WTC11 (cell line): Measurements from ENCODE around the gene HMGCS2. TPM values are rescaled to one million over a fixed set of nuclear protein-coding genes. Genes with fewer than 3 reads are reported as not detected.

Experiments
- ATAC-seq: fragments of 200-7000 bp; cut with Tn5 transposase; 2 replicates; pipeline ENCODE4 v1.10.0; 2021; ENCODE audit warnings: mild to moderate bottlenecking, moderate library complexity
- CTCF ChIA-PET: fragments of 300-600 bp; sonication (Branson Sonifier 250); formaldehyde crosslinking; loops from one replicate; lab custom pipeline; 2021; ENCODE audit warnings: antibody characterized with exemption; lab: Charles Lee
- POLR2A ChIA-PET: fragments of 350-600 bp; sonication (Branson Sonifier 250); formaldehyde crosslinking; loops from one replicate; lab custom pipeline; 2021; ENCODE audit warnings: antibody characterized with exemption; lab: Charles Lee
- DNase-seq: peaks from one replicate; pipeline ENCODE4 v3.0.0; 2021; ENCODE audit warnings: low spot score
- H3K27ac Mint-ChIP-seq: 2 replicates; pipeline ENCODE4 v1.8.0; 2021; ENCODE audit warnings: mixed read lengths
- H3K27me3 Mint-ChIP-seq: 2 replicates; pipeline ENCODE4 v1.8.0; 2021; ENCODE audit warnings: low read depth, mild to moderate bottlenecking, moderate library complexity, mixed read lengths
- H3K36me3 Mint-ChIP-seq: 2 replicates; pipeline ENCODE4 v1.8.0; 2021; ENCODE audit warnings: mixed read lengths
- H3K4me1 Mint-ChIP-seq: 2 replicates; pipeline ENCODE4 v1.8.0; 2022; ENCODE audit warnings: mixed read lengths
- H3K4me3 Mint-ChIP-seq: 2 replicates; pipeline ENCODE4 v1.8.0; 2021; ENCODE audit warnings: mild to moderate bottlenecking, moderate library complexity, mixed read lengths
- H3K9me3 Mint-ChIP-seq: 2 replicates; pipeline ENCODE4 v1.8.0; 2021; ENCODE audit warnings: mixed read lengths
- AFF4 ChIP-seq: sonication (generic); formaldehyde crosslinking; IDR thresholded peaks from 2 replicates; pipeline ENCODE4 v1.8.1; 2023; ENCODE audit warnings: mild to moderate bottlenecking, missing genetic modification reagents, borderline replicate concordance
- ATF6 ChIP-seq: sonication (generic); formaldehyde crosslinking; IDR thresholded peaks from 2 replicates; pipeline ENCODE4 v1.8.1; 2023; ENCODE audit warnings: mild to moderate bottlenecking, missing genetic modification reagents
- CTCF ChIP-seq: fragments of 200-600 bp; IDR thresholded peaks from 2 replicates; pipeline ENCODE4 v1.8.0; 2022; ENCODE audit warnings: antibody characterized with exemption
- E2F1 ChIP-seq: sonication (generic); formaldehyde crosslinking; IDR thresholded peaks from 2 replicates; pipeline ENCODE4 v1.8.0; 2022; ENCODE audit warnings: mild to moderate bottlenecking, missing genetic modification reagents
- ELF4 ChIP-seq: sonication (generic); formaldehyde crosslinking; IDR thresholded peaks from 2 replicates; pipeline ENCODE4 v1.8.1; 2022; ENCODE audit warnings: low read depth, mild to moderate bottlenecking, moderate library complexity, missing genetic modification reagents
- FOXP1 ChIP-seq: sonication (generic); formaldehyde crosslinking; IDR thresholded peaks from 2 replicates; pipeline ENCODE4 v1.8.0; 2022; ENCODE audit warnings: missing genetic modification reagents, mild to moderate bottlenecking, moderate library complexity, borderline replicate concordance
- FOXP4 ChIP-seq: sonication (generic); formaldehyde crosslinking; IDR thresholded peaks from 2 replicates; pipeline ENCODE4 v1.8.0; 2022; ENCODE audit warnings: mild to moderate bottlenecking, missing genetic modification reagents
- GTF2I ChIP-seq: fragments of 250-450 bp; sonication (Bioruptor Pico); conservative IDR thresholded peaks from 2 replicates; pipeline ENCODE4 v1.4.0; 2021; ENCODE audit warnings: mild to moderate bottlenecking
- JUN ChIP-seq: sonication (generic); formaldehyde crosslinking; IDR thresholded peaks from 2 replicates; pipeline ENCODE4 v1.8.0; 2023; ENCODE audit warnings: mild to moderate bottlenecking, missing genetic modification reagents
- MXD4 ChIP-seq: fragments of 250-450 bp; sonication (Bioruptor Pico); IDR thresholded peaks from 2 replicates; pipeline ENCODE4 v1.8.0; 2021; ENCODE audit warnings: mild to moderate bottlenecking, moderate library complexity, borderline replicate concordance
- NFYB ChIP-seq: sonication (generic); formaldehyde crosslinking; conservative IDR thresholded peaks from 2 replicates; pipeline ENCODE4 v1.8.0; 2022; ENCODE audit warnings: low read depth, missing genetic modification reagents
- NR3C1 ChIP-seq: sonication (generic); formaldehyde crosslinking; conservative IDR thresholded peaks from 2 replicates; pipeline ENCODE4 v1.8.1; 2023; ENCODE audit warnings: low read depth, mild to moderate bottlenecking, missing genetic modification reagents
- RORB ChIP-seq: fragments of 250-450 bp; sonication (Bioruptor Pico); IDR thresholded peaks from 2 replicates; pipeline ENCODE4 v1.9.0; 2021; ENCODE audit warnings: mild to moderate bottlenecking
- SMAD3 ChIP-seq: sonication (generic); formaldehyde crosslinking; IDR thresholded peaks from 2 replicates; pipeline ENCODE4 v1.8.0; 2022; ENCODE audit warnings: missing genetic modification reagents, mild to moderate bottlenecking, borderline replicate concordance
- SMAD4 ChIP-seq: sonication (generic); formaldehyde crosslinking; IDR thresholded peaks from 2 replicates; pipeline ENCODE4 v1.8.0; 2022; ENCODE audit warnings: mild to moderate bottlenecking, missing genetic modification reagents
- SP1 ChIP-seq: sonication (generic); formaldehyde crosslinking; conservative IDR thresholded peaks from 2 replicates; pipeline ENCODE4 v1.8.1; 2022; ENCODE audit warnings: missing genetic modification reagents
- ZBTB21 ChIP-seq: sonication (generic); formaldehyde crosslinking; IDR thresholded peaks from 2 replicates; pipeline ENCODE4 v1.8.1; 2023; ENCODE audit warnings: mild to moderate bottlenecking, missing genetic modification reagents, borderline replicate concordance
- ZBTB43 ChIP-seq: sonication (generic); formaldehyde crosslinking; IDR thresholded peaks from 2 replicates; pipeline ENCODE4 v1.8.1; 2023; ENCODE audit warnings: mild to moderate bottlenecking, missing genetic modification reagents
- ZNF317 ChIP-seq: sonication (generic); formaldehyde crosslinking; IDR thresholded peaks from 2 replicates; pipeline ENCODE4 v1.8.1; 2023; ENCODE audit warnings: low read depth, mild to moderate bottlenecking, moderate library complexity, missing genetic modification reagents, borderline replicate concordance
- ZNF396 ChIP-seq: fragments of 250-450 bp; sonication (Bioruptor Pico); IDR thresholded peaks from 2 replicates; pipeline ENCODE4 v1.8.0; 2021; ENCODE audit warnings: mild to moderate bottlenecking, moderate library complexity, borderline replicate concordance
- total RNA-seq: library from RNA; stranded (reverse); gene quantifications from 3 replicates; pipeline ENCODE4 v1.2.3, GENCODE V29; 2021

Gene HMGCS2
- total RNA-seq, 1 experiment from 2014 or later, result 0.24 TPM

- TF ChIP-seq FOXP4 (CRISPR knock-in tag) (no peak), JUN (CRISPR knock-in tag) (no peak), NFYB (CRISPR knock-in tag) (no peak), ELF4 (CRISPR knock-in tag) (no peak), ZBTB43 (CRISPR knock-in tag) (no peak), MXD4 (no peak), SMAD4 (no peak), SMAD3 (no peak)
- TF ChIP-seq, all 79 proteins: peak for 0
Measured at GRCh38 chr1:119729044-119729443, 39.7 kb downstream of the HMGCS2 start (continued).

GRCh38 chr1:119727991-119728390 lies 40.7 kb downstream of the HMGCS2 start:
- CTCF ChIA-PET, result interaction anchor here (0.6 to 1.4 kb wide), 4 partner anchors 13 to 221 kb away, joined by 3 to 4 read pairs (median 3); no protein-coding TSS in a partner anchor
- peak; percentile 27; the same call in 1 of the 2 replicates for ATAC-seq
- TF ChIP-seq GTF2I (CRISPR knock-in tag), result no peak
- no peak for TF ChIP-seq ZBTB21 (CRISPR knock-in tag)
- no peak for TF ChIP-seq ZNF317 (CRISPR knock-in tag)
- no peak for TF ChIP-seq CTCF
- TF ChIP-seq SP1, result no peak
- TF ChIP-seq E2F1, result no peak
- no peak for TF ChIP-seq FOXP1 (CRISPR knock-in tag)
- TF ChIP-seq ZNF396 (CRISPR knock-in tag), result no peak
- no peak for TF ChIP-seq ATF6 (CRISPR knock-in tag)
- no peak for TF ChIP-seq NR3C1 (CRISPR knock-in tag)
- no peak for TF ChIP-seq RORB (CRISPR knock-in tag)
- TF ChIP-seq AFF4 (CRISPR knock-in tag), result no peak
- H3K9me3 Mint-ChIP-seq, result no peaks in the 10 kb centered on the region
- H3K36me3 Mint-ChIP-seq, result peaks cover 96% of the 10 kb centered on the region
- H3K27ac Mint-ChIP-seq, result peak overlapping the region; percentile 28
- POLR2A ChIA-PET, result interaction anchor here (0.9 kb wide), 1 partner anchor 15 kb away, joined by 3 read pairs; no protein-coding TSS in a partner anchor
- H3K4me3 Mint-ChIP-seq, result no peak overlapping the region
- no peaks in the 10 kb centered on the region for H3K27me3 Mint-ChIP-seq
- DNase-seq, result no peak
- H3K4me1 Mint-ChIP-seq, result peaks cover 16% of the 10 kb centered on the region
